Measurements from ENCODE around the gene CCDC9.
A peak's percentile ranks its signal among the peaks of the same experiment; 100 is the strongest.

The CCDC9 gene

DNA sequence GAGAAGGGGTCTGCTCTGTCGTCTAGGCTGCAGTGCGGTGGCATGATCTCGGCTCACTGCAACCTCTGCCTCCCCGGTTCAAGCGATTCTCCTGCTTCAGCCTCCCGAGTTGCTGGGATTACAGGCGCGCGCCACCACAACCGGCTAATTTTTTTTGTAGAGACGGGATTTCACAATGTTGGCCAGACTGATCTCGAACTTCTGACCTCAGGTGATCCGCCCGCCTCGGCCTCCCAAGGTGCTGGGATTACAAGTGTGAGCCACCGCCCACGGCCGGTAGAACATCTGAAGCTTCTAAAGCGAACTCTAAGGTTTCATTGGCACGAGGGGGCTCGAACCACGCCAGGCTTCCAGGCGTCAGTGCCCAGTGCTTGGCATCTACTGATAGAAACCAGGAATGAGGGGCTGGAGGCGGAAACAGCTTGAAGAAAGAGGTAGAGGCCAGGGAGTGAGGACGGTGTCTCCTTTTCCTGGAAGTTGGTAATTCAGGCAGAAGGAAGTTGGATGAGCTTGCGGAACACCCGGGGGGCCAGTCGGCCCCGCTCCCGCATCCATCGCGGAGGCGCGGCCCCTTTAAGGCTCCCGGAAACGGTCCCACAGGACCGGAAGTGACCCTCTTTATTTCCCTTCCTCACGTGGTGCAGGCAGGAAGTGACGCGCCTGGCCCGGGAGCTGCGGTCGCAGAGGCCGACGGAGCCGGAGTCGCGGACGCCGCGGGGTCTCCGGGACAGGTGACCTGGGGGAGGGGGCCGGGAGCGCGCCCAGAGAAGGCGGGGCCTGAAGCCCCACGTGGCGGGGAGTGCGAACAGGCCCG is at the start of gene CCDC9:
CCDC9 (plus strand) TSS at position 647 of the 814 bp plus-strand sequence. CDS start 1,876 bp downstream, outside the sequence.
- DNase-seq: peak; percentile 100

DNA sequence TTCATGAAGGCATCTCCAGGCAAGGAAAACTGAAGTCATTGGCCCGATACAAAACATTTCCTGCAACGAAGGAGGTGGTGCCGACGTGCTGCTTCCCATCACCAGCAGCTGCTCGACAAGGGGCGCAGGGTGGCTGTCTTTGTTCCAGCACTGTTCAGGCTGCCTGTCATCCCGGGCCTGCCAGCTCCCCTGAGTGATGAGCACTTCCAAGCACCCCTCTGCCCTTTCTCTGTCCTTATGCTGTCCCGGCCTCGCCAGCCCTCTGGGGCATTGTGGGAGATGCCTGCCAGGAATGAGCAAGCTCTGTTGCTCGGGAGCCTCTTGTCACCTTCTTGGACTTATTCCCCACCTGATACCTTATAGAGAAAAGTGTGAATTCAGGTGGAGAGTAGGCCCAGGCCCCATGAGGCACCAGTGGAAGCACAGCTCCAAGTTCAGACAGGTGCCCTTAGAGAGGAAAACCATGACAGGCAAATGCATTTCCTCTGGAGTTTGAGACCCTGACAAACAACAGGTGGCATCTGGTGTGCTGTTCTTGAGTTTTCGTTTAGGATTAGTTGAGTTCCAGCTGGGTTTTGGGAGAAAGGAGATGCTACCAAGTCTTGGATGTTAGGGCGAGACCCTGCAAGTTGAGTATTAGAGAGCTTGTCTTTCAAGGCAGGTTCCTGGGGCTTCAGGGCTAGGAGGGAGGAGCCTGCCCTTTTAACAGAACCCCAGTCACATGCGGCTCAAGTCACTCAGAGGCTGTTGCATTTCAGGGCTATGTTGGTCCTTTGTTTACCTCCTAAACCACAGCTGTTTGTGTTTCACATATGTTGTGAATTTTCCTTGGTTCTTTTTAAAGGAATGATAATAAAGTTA is 46.8 kb upstream of the CCDC9 start:
- DNase-seq: no peak

DNA sequence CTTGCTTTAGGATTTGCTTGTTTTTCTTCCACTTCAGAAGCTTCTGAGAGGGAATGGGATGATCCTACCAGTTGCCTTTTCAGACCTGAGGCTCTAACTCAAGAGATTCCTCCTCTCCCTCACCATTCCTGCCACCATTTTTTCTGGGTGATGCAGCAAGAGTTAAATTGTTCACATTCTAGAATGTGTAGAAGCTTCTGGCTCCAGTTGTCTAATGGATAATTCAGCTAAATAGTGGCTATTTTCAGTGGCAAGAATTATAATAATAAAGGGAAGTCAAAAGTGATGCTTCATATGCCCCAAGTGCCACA is 46.2 kb upstream of the CCDC9 start:
- DNase-seq: no peak

DNA sequence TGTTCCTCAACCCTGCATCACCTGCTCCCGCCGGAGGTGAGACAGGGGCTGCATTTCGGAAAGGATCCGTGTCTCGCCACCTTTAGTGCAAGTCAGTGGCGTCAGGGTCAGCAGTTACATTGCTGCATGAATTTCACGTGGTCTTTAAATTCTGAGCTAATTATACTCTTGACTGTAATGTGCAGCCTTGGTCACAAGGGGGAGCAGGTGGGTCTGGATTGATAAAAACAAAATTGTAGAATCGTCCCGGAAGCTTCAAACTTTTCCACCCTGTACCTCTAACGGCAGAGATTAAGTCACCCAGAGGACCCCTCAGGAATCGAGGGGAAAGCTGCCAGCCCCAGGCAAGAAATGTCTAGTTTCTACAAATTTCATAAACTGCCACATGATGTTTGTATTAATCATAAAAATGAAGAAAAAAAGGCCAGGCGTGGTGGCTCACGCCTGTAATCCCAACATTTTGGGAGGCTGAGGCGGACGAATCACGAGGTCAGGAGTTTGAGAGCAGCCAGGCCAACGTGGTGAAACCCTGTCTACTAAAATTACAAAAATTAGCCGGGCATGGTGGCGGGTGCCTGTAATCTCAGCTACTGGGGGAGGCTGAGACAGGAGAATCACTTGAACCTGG is 45.5 kb upstream of the CCDC9 start:
- DNase-seq: peak; percentile 21

DNA sequence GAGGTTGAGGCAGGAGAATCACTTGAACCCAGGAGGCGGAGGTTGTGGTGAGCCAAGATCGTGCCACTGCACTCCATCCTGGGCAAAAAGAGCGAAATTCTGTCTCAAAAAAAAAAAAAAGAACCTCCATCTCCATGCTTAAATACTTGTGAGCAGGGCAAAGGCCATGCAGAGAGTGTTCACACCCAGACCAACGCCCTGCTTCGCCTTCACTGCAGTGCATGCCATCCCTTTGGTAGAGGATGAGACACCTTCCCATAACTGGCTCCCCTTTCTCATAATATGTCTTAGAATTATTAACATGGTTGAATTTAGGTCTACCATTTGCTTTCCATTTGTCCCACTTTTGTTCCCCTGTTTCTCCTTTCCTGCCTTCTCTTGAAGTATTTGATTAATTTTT is 40.7 kb upstream of the CCDC9 start:
- DNase-seq: no peak

DNA sequence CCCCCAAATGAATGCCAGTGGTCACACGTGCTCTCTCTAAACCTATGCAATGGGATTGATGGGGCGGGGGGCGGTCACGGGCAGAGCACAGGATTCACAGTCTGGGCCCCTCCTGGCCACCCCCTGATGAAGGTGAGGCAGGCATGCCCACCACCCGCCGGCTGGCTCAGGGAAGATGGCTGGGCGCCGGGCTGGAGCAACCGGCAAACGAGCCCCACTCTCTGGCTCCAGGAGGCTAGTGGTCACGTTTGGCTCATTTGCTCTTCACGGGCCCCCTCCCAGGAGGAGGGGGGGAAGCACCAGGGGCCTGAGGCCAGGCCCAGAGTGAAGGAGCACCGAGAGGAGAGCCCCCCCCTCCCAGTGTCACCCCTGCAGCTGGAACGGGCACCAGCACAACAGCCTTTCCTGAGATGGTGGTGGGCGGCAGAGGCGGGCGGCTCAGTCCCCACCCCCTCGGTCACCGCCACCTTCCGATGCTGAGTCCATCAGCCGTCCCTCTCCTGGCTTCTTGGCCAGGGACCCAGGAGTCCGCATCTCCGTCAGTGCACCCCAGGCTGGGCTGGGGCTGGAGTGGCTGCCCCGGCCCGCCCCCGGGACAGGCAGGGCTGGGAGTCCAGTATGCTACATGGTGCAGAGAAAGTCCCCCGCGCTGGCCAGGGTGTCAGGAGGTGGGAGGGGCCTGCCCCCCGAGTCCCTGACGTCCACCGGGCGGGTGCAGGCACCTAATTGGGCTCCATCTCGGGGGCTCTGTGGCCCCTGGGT is 35.1 kb upstream of the CCDC9 start:
- DNase-seq: no peak

DNA sequence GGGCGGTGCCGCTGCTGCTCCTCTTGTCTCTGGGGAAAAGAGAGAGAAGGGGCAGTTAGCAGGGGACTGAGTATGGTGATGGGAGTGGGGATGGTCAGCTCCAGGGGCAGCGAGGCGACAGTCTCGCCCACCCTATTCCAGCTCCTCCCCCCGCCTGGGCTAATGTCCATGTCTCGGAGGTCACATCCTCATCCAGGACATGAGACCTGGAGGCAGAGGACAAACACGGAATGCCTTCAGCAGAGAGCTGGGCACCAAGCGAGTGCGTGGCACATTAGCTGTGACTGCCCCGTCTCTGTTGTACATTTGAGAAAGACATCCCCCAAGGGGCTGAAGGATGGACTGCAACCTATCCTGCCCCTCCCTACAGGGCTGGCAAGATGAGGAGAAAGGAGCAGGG is 34.4 kb upstream of the CCDC9 start:
- no peak for DNase-seq

DNA sequence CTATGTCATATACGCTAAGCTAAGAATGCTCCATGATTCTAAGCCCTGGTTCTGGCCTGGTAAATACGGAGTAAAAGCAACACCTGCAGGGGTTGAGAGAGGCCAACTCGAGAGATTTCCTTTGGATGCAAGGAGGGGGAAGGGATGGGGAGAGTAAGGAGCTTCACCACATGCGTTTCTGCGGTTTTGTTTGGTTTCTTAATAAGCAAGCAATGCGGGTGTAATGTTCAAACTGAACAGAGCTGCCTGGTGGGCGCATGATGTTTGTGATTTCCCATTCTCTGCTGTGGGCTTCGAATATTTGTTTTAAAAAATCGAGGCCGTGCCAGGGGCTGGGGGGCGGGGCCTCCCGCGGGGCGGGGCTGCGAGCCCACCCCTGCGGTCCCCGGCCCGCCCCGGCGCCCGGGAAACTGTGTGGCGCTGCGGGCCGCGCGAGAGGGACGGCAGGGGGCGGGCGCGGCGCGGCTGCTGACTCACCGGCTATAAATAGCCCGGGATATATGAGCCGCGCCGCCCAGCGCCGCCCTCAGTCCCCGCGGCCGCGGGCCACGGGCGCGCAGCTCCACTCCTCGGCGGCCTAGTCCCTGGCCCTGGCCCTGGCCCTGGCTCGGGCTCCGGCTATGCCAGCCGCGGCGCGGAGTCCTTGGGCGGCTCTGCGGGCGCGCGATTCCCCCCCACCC is 30.4 kb upstream of the CCDC9 start:
- peak; percentile 91 for DNase-seq

DNA sequence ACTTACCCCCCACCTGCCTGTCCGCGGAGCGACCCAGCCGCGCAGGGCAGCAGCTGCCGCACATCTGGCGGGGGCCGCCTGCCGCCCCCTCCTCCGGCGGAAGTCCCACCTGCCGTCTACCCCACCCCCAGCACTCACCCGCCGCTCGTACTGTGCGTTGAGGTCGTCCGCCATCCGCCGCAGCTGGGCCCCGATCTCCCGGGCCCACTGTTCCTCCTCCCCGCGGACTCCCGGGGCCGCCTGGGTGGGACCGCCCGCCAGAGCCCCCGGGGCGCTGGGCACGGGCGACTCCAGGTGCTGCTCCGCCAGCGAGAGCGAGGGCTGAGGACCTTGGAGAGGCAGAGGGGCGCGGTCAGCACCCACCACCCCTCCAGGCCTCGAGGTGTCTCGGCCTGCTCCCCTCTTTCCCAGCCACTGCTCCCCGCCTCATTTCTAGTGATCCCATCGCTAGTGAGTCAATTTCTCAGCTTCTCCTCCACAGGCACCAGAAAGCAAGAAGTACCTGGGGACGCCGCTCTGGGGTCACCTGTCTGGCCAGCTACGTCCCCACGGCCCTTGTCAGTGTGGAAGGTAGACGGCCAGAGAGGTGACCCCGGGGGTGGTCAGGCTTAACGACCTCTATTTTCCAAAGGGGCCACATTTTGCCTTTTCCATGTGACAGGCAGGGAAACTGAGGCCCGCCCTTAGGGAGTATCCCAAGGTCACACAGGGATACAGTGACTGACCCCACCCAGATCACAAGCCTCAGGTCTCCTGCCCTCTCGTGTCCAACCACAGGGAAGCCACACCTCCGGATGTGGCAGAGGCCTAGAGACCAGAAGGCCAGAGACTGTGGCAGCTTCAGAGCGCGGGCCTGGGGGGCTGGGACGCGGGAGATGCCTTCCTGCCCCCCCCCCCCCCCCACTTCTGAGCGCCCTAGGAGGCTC is 29.6 kb upstream of the CCDC9 start:
- DNase-seq: peak; percentile 53

DNA sequence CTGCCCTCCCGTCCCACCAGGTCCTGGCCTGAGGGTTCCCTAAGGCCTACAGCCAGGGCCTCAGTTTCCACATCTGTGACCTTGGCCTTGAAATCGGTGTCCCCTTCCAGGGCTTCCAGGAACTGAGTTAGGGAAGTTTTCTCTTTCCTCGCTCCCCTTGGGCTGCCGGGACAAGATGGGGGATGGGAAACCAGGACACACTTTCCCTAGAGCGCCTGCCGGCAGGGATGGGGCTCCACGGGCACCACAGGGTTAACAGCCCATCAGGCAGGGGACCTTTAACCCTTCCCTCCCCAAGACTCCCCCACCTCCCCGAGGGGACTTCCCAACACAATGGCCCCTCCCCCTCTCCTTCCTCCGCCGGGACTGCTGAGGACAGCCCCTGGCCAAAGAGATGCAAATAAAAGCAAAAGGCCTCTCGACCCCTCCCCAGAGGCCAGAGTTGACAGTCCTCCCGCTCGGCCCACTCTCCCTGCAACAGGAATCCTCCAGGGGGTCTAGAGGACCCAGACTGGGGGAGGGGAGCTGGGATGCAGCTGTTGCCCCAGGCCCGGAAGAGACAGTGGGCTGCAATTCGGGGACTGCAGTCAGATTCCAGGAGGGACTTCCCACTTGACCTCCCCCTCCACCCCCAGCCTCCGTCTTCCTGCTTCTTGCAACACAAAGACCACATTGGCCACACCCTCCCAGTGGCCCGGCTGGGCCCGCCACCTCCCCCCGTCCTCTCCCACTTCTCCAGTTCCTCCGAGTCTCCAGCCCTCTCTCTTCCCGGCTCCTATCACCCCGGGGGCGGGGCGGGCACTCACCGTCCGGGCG is 28.8 kb upstream of the CCDC9 start:
- no peak for DNase-seq

DNA sequence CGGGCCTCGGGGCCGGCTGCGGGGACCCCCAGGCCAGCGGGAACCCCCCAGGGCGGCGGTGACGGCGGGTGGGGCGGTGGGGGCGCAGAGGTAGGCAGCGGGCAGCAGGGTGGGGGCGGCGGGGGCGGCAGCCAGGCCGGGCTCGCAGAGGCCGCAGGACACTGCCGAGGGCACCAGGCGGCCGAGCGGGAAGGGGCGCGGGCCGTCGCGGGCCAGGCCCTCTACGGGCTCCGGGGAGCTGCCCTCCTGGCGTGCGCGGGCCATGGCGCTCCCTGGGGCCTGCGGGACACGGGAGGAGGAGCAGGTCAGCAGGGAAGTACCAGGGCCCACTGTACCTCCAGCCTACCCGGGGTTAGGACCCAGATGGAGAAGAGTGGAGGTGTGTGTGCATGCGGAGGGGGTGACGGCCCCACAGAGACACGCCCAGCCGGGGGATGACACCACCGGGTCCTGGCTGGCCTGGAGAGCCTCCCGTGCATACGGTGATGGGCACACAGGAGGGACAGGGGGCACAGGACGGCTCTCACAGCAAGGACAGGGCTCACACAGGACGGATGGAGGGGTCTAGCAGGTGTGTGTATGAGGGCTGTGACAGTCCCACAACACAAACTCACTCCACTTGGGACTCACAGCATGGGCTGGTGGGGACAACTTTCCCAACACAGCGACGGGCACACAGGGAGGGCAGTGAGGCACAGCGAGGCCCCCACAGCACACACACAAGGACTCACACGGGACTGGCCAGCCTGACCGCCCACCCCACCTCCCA is 28.0 kb upstream of the CCDC9 start:
- DNase-seq: no peak

DNA sequence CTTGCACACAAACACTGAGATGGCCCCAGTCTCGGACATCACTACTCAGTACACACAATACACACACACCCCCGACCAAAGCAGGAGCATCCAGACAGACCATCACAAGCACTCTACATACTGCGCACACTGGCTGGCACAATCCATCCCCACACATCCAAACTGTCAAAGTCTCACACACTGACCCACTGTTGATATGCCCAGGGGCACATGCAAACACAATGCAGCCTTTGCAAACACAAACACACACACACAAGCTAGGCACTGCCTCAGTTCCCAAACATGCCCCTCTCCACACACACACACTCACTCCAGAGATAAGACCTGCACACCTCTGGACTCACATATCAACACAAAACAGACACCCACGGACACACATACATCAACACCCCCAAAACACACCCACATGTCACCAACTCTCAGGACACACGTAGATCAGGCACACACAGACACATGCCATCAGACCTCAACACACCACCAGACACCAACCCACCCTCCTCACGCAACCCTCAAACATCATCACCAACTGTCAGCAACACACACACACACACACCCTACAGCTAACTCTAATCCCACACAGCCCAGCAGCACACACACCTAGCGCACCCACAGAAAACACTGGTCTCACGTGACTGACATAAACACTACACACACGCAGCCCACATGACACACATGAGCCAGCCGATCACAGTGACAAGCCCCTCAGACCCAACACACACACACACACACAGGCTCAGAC is 27.2 kb upstream of the CCDC9 start:
- no peak for DNase-seq

DNA sequence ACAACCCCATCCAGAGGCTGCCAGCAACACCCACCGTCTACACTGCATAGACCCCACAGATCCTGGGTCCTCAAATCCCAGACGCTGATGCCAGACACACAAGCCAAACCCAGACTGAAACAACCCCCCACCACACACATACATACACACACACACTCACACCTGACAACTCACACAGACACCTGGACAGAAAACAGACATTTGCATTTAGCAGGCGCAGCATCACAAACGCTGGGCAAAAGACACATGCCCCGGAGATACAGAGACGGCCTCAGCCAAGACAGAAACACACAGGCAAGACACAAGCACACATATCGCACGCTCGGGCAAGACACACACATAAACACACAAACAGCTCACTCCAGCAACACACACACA is 26.7 kb upstream of the CCDC9 start:
- DNase-seq: no peak

DNA sequence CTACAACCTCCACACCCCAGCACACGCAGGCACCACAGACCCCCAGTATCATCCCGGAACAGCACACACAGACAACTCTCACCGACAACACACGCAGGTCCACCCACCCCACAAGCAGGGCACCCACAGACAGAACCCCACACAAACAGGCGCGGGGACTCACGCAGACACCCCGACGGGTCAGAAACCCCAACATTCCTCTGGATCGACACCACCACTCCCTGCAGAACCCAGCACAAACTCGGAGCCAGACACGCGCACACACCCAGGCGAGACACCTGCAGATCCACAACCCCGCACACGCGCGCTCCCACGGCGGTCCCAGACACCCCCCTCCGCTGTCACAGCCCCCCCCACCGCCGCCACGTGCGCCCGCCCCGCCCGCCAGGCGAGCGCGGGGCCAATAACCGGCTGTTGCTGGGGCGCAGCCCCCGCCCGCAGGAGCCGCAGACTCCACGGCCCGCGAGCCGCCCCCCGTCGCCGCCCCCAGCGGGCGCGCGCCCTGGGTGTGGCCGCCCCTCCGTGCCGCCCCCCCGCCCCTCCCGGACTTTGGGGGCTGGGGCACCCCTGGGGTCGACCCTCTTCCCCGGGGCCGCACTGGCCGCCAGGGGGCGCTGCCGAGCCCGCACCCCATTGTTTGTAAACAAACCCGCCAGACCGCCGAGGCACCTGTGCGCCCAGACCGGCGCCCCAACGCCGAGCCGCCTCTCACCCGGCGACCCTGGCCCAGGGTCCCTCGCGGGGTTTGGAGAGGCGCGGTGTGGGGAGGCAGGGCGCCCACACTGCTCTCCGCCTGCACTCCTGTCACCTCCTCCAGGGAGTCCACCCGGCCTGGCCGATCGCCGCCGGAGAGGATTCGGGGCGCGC is 26.0 kb upstream of the CCDC9 start:
- no peak for DNase-seq

DNA sequence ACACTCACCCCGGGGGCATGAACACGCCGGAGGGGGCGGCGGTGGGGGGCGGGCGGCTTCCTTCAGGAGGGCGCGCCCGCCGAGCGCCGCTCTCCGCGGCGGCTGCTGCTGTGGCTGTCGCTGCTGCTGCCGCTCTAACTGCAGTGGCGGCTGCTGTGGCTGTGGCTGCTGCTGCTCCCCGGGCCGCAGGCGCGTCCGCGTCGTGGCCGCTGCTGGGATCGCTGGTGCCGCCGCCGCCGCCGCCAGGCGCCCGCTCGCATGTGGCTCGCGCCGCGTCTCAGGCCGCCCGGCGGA is 25.5 kb upstream of the CCDC9 start, which contains the start of gene BBC3:
BBC3 (minus strand) TSS at position 279 of the 294 bp plus-strand sequence. CDS start 2,768 bp downstream, outside the sequence.
- no peak for DNase-seq

DNA sequence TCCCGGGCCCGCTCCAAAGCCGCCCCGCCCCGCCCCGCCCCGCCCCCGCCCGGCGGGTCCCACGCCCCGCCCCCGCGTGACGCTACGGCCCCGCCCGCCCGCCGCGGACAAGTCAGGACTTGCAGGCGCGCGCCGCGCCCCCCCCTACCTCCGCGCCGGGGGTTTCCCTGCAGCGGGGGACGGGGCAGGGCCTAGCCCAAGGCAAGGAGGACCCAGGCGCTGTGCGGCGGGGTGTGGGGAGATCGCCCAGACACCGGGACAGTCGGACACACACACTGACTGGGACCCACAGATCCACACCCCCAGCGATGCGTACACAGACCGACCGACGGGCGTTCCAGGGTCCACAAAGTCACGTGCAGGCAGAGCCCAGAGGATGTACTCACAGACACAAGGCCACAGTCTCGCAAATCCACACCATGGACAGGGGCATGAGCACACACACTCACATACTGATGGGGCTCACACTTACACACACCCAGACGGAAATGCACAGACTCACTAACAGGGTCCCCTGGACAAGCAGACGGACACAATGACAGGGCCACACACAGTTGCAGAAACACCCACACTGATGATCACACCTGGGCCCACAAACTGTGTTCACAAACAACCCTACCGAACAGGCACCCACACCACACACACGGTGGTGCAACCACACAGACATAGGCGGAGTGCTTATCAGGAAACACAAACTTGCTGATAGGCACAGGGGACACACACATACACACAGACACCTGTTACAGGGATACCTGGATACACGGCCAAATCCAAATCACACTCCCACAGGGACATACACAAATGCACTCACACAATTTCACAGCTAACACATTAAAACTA is 24.9 kb upstream of the CCDC9 start:
- DNase-seq: peak; percentile 54
